ENCODE measurements around the gene CCNH. TPM values are rescaled to one million over a fixed set of nuclear protein-coding genes. Genes with fewer than 3 reads are reported as not detected.
A peak's percentile ranks its signal among the peaks of the same experiment; 100 is the strongest.

CCNH gene
- total RNA-seq (100 to 1,000 TPM; 105 to 167 TPM), polyA plus RNA-seq (ENCODE audit: insufficient read depth, low read depth, low replicate concordance) (142 TPM)
- long read RNA-seq, donor 1, transcript CCNH-201 (9 exons, 1,378 nt) = major isoform, 9 of 44 reads
- long read RNA-seq, donor 1, partial matches to known transcripts = 30 of 44 reads
- long read RNA-seq, donor 1, other reads (novel, unspliced or antisense) = 0 of 44 reads
- long read RNA-seq, donor 2, transcript CCNH-201 (9 exons, 1,378 nt) = major isoform, 10 of 16 reads
- long read RNA-seq, donor 2, partial matches to known transcripts = 0 of 16 reads
- long read RNA-seq, donor 2, other reads (novel, unspliced or antisense) = 0 of 16 reads

DNA sequence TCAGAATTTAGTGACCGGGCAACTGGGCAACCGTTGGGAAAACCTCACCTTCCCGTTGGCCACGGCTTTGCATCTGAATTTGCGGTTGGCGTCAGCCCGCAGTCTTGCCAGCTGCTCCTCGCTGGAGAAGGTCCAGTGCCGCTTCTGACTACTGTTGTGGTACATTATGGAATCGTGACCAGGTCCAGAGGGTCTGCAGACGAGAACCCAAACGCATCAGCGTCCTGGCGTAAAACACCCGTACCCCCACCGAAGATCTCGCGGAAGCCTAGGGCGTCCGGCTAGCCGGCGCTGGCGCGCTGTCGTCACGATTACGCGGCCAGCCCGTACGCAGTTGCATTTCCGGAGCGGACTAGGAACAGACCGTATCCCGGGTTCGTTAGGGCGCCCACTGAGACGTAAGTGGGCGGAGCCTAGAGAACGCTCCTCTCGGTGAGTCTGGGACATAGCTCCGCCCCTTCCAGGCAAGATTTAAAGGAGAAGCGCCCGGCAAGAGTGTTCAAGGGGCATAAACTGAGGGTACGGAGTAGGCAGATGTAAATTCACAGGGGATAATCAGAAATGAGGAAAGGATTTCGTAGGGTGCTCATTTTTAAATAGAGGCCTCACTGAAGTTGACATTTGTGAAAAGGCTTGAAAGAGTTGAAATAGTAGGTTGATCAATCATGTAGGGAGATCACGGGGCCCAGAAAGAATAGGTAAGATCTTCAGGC lies at the start of gene CCNH:
Gene CCNH (minus strand): TSS at position 301 of the 713 bp plus-strand sequence. CDS start 136 bp downstream, at position 165.
- WGBS, 2 donors = 0 to 1% methylated on average over 19 to 46 of the region's 46 CpGs
- Histone ChIP-seq H3K36me3 (ENCODE audit: low read depth, missing control alignments) (no peaks in the 10 kb centered on the region), H3K4me1 (no peaks in the 10 kb centered on the region), H3K4me3 (peak within 1 kb of the TSS; percentile 65 to 88), H3K27me3 (no peaks in the 10 kb centered on the region), H3K9me3 (no peaks in the 10 kb centered on the region), H3K27ac (peak within 1 kb of the TSS; percentile 88 to 94)
- TF ChIP-seq POLR2A (IDR thresholded peaks at IDR 0.05) = peak; percentile 62
- no peak for TF ChIP-seq CTCF (IDR thresholded peaks at IDR 0.05)
- DNase-seq = peak; percentile 100
- intact Hi-C loops (cut with DNase I; ENCODE audit: low total_unique reads) = no loop called here

- no peak for DNase-seq
- Histone ChIP-seq H3K27ac (no peak overlapping the region), H3K36me3 (ENCODE audit: low read depth, missing control alignments) (no peaks in the 10 kb centered on the region), H3K27me3 (no peaks in the 10 kb centered on the region), H3K4me1 (no peaks in the 10 kb centered on the region), H3K4me3 (no peak overlapping the region), H3K9me3 (no peaks in the 10 kb centered on the region)
- intact Hi-C loops (cut with DNase I; ENCODE audit: low total_unique reads) = no loop called here
- TF ChIP-seq CTCF (IDR thresholded peaks at IDR 0.05) (no peak), POLR2A (IDR thresholded peaks at IDR 0.05) (no peak)
Observed at GRCh38 chr5:87457706-87458105, 45.0 kb upstream of the CCNH start.

- Histone ChIP-seq H3K36me3 (ENCODE audit: low read depth, missing control alignments) (no peaks in the 10 kb centered on the region), H3K4me3 (no peak overlapping the region), H3K27ac (no peak overlapping the region), H3K27me3 (no peaks in the 10 kb centered on the region), H3K4me1 (no peaks in the 10 kb centered on the region), H3K9me3 (no peaks in the 10 kb centered on the region)
- 84 to 98% methylated on average over 1 of the region's 1 CpG for WGBS, 2 donors
- DNase-seq = no peak
- intact Hi-C loops (cut with DNase I; ENCODE audit: low total_unique reads) = no loop called here
- TF ChIP-seq POLR2A (IDR thresholded peaks at IDR 0.05) (no peak), CTCF (IDR thresholded peaks at IDR 0.05) (no peak)
Observed at GRCh38 chr5:87453801-87454200, 41.1 kb upstream of the CCNH start.

GRCh38 chr5:87452837-87453236 lies 40.1 kb upstream of the CCNH start:
- H3K27me3 ChIP-seq = no peaks in the 10 kb centered on the region
- intact Hi-C loops (cut with DNase I; ENCODE audit: low total_unique reads) = no loop called here
- H3K36me3 ChIP-seq (ENCODE audit: low read depth, missing control alignments) = no peaks in the 10 kb centered on the region
- H3K9me3 ChIP-seq = no peaks in the 10 kb centered on the region
- TF ChIP-seq POLR2A (IDR thresholded peaks at IDR 0.05) (no peak), CTCF (IDR thresholded peaks at IDR 0.05) (no peak)
- no peak overlapping the region for H3K4me3 ChIP-seq
- H3K4me1 ChIP-seq = no peaks in the 10 kb centered on the region
- H3K27ac ChIP-seq = no peak overlapping the region
- no peak for DNase-seq

All from testis (tissue), 5 donors.